GM21515 (cell line): ENCODE data around the gene FKBP14.

Experiments used
- ATAC-seq: cut with Tn5 transposase; IDR thresholded peaks from one replicate; pipeline ENCODE4 v1.9.1; 2021; ENCODE audit not compliant: unreplicated experiment

FKBP14 gene

DNA sequence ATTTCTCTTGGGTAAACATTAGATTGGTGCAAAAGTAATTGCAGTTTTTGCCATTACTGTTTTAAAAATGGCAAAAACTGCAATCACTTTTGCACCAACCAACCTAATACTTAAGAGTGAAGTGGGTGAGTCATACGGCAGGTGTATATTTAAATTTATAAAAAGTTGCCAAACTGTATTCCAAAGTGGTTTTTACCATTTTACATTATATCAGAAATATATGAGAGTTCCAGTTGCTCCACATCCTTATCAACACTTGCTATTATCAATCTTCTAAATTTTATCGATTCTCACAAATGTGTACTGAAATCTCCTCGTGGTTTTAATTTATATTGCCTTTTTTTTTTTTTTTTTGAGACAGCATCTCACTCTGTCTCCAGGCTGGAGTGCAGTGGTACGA lies 33.4 kb downstream of the FKBP14 start:
- ATAC-seq, result no peak

DNA sequence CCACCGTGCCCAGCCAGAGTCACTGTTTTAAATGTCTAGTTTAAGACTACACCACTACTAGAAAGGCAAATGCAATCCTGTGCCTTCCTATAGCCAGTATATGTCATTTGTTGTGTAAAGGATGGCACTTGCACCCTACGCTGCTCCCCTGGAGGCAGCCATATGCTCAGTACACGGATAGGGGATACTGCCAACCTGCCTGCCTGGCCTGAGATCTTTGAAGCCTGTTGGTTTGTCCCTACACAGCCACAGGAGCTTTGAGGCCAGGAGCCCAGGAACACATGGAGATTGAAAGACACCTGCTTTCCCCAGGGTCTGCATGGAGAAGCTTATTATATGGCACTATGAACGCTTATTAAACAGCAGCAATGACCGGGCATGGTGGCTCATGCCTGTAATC lies 34.6 kb downstream of the FKBP14 start:
- no peak for ATAC-seq

DNA sequence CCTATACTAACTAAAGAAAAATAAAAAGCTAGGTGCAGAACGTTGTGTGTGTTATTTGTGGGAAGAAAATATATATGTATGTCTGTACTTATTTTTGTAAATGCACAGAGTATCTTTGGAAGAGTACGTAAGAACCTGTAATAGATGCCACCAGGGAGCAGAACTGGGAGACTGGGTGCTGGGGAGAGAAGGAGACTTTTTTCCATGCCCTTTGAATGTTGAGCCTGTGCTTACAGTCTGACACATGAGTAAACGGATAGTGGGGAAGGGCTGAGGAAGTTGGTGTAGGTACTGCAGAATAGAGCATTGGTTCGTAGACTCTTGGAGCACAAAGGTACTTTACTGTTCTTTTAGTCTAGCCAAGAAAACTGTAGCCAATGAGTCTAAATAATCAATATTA lies 35.6 kb downstream of the FKBP14 start:
- ATAC-seq, result no peak

GRCh38 chr7:29989257-29989995 lies 37.1 kb downstream of the FKBP14 start, which contains the start of gene SCRN1:
TSS of gene SCRN1 (minus strand) at chr7:29989801. CDS start at chr7:29969067, 20,734 bp downstream.
- ATAC-seq, result peak; percentile 42

GRCh38 chr7:29988424-29989256 lies 37.9 kb downstream of the FKBP14 start:
- peak; percentile 36 for ATAC-seq

DNA sequence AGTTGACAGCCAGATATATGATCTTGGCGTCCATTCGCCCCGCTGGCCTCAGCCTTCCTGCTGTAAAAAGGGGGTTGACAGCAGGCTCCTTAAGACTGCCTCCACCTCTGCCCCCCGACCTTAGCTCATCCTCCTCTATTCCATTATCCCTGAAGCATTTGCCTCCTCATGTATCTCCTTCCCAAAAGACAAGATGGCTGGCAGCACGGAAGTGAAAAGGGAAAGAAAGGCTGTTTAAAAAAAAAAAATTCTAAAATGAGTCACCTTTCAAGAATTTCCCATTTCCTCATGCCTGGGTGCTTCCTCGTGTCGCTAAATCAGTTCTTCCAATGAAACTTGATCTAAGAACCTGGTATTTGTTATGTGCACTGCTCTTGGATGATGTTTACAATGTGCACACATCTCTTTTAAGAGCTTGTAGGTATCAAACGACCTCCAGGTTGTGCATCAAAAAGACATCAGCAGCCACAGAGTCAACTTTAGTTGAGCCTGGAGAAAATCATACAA lies 38.6 kb downstream of the FKBP14 start:
- ATAC-seq, result no peak

- no peak for ATAC-seq
These were observed 39.4 kb downstream of the FKBP14 start for GRCh38 chr7:29987083-29987482.

- no peak for ATAC-seq
These were observed 46.4 kb downstream of the FKBP14 start for GRCh38 chr7:29980151-29980550.

DNA sequence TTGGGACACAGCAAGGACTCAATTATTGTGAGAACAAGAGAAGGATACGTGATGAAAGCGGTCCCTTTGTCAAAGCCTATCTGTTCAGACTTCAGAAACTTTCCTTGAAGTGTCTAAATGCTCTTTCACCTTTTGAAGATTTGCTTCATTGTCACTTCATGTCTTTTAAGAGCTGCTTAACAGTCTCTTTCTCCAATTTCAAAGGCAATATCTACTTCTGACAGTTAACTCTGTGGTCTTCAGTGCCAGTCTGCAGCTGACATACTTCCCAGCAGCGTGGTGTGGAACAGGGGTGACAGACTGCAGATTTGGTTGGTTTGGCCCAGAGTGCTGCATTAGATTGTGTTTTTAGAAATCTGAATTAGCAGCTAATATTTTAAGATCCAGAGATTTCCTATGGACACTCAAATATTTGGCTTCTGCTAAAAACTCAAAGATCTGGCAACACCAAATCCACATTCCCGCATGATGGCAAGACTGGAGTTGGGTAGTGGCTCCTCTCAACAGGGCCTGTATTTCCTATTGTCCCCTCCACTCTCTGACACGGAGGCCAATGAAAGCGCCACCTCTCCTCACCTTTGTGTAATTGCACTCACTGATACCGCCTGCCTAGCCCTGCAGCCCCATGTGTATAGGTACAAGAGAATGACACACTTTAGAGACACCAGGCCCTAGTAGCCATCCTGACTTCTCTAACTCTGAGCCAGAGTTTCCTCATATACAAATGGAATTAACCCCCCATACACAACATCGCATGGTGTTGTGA lies 48.4 kb downstream of the FKBP14 start:
- no peak for ATAC-seq

GRCh38 chr7:29976673-29977415 lies 49.7 kb downstream of the FKBP14 start:
- no peak for ATAC-seq

GRCh38 chr7:29976266-29976665 lies 50.2 kb downstream of the FKBP14 start:
- no peak for ATAC-seq

- ATAC-seq, result no peak
These were observed 50.9 kb downstream of the FKBP14 start for GRCh38 chr7:29975561-29975960.

- no peak for ATAC-seq
These were observed 52.2 kb downstream of the FKBP14 start for GRCh38 chr7:29974286-29974685.

DNA sequence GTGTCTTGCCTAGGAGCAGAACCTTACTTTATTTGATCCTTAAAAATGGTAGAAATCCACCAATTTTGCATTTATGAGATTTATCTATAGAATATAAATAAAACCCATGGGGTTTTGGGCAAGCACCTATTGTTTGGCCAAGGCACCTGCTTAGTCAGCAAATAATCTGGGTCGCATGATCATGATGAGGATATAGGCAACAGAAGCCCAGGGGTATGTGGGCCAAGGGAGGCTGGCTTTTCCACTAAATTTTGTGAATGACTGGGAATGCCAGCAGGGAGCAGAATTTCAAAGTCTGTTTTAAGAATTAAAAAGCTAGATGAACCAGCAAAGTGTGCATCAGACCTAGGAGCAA lies 54.2 kb downstream of the FKBP14 start:
- no peak for ATAC-seq

DNA sequence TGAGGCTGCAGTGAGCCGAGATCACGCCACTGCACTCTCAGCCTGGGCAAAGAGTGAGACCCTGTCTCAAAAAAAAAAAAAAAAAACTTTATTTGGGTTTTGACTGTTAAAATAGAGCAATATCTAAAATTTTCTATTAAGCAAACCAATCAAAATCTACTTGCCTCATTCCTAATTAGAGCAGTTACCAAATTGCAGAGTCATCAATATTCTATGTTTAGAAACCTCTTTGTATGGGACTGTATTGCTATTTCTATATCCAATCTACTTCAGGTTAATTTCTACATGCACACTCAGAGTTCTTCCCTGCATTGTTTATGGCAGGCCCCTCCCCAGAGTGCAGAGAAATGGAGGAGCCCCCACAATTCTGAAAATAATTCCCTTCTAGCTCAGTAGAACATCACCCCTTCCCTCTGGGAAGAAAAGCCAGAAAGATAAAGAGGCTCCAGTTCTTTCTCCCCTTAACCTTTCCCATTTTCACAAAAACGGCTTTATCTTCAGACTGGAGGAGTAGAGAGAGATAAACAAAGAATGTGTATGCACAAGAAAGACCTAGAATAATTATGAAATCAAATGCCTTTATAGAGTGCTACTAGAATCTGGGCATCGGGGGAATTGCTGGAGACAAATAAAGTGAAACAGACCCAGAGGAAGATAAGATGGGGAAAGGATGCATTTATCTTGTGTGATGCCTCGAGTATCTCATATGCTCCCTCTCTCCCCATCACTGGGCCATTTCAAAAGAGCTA lies 54.8 kb downstream of the FKBP14 start:
- no peak for ATAC-seq

GRCh38 chr7:29970158-29970557 lies 56.3 kb downstream of the FKBP14 start:
- ATAC-seq, result no peak

- no peak for ATAC-seq
These were observed 56.8 kb downstream of the FKBP14 start for GRCh38 chr7:29969738-29970137.

DNA sequence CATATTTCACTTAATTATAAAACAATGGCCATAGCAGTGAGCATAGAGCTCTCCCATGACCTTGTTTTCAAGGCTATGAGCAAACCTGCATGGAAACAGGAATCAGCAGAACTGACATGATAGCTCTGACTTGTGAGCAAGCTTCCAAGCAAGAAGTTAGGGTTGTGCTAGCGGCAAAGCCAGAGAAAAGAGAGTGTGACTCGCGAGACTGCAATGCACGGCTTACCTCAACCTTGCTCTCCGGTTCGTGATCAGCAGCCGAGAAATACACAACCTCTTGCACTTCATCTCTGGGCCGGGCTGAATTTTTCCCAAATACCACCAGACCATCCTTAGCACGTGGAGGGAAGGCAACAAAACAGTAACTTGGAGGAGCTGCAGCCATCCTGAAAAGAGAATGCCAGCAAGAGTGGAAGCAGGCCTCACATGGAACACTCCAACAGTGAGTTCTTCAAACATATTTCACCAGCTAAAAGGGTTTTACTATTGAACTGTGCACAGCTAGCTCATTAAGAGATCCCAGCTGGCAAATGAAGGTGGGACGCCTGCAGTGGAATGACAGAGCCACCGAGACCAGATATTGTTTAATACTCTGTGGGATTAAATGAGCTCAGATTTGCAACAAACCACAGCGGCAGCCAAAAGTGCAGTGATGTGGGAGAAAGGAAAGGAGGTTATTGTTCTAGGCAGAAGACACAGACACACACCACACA lies 57.7 kb downstream of the FKBP14 start:
- no peak for ATAC-seq

- no peak for ATAC-seq
These were observed 61.5 kb downstream of the FKBP14 start for GRCh38 chr7:29965030-29965429.
